Purkinje cell (primary cell): ENCODE measurements around the gene CTAGE8. TPM values are rescaled to one million over a fixed set of nuclear protein-coding genes. Genes with fewer than 3 reads are reported as not detected.

Experiments used
- polyA plus RNA-seq: library from polyadenylated mRNA; unstranded; fragments of >200 nt; fragmentation: Nextera tagmentation; gene quantifications from 2 replicates; pipeline ENCODE4 v1.2.1, GENCODE V29; 2014

CTAGE8 gene
- polyA plus RNA-seq: not detected in 2 replicates

GRCh38 chr7:144269188-144269587 is at the start of gene CTAGE8:
TSS of gene CTAGE8 (minus strand) at chr7:144269288. CDS start at chr7:144269250, 38 bp downstream.

GRCh38 chr7:144311872-144312469 is 42.9 kb upstream of the CTAGE8 start, which contains the start of gene OR2A1:
TSS of gene OR2A1 (plus strand) at chr7:144312419. CDS start at chr7:144318125, 5,706 bp downstream.

DNA sequence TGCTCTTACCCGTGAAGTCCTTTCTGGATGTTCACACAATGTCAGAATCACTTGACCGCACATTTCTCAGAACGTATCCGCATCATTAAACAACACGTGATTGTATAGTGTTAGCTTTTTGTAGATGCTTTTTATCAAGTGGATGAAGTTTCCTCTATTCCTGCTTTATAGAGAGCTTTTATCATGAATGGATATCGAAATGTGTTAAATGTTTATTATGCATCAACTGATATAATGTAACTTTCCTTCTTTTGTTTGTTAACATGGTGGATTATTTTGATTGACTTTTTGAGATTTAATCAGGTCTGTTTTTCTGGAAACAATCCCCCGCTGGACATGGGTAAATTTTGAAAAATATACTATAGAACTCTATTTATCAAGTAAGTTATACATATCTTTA is 4.4 kb downstream of the CTAGE8 start, which contains the start of gene OR2A7:
OR2A7 (minus strand) TSS at position 101 of the 400 bp plus-strand sequence. CDS start 5,164 bp downstream, outside the sequence.

DNA sequence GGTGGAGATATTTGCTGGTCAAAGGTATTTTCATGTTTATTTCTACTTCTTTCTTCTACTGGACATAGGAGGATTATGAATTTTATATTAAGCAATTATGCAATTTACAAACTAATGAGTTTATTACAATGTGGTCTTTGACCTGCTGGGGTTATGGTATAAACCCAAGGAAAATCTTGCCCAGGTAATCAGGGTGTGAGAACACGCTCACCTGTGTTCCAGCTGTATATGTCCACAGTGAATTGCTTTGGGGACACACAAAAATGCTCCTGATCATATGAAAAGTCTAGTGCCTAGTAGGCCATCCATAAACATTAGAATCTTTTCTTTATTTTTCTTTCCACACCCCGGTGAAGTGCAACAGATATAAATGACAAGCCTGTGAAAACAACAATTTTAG is 29.7 kb downstream of the CTAGE8 start, which contains the start of gene OR2A42:
OR2A42 (minus strand) TSS at position 241 of the 400 bp plus-strand sequence. CDS start 6,762 bp downstream, outside the sequence.

Other genes with a start within 250 kb of the CTAGE8 start
- gene OR2A5, start 220.3 kb downstream of the CTAGE8 start, polyA plus RNA-seq: not detected in 2 replicates
- gene OR2A25, start 199.5 kb downstream of the CTAGE8 start, polyA plus RNA-seq: not detected in 2 replicates
- not detected in 2 replicates for gene OR2A12, start 183.0 kb downstream of the CTAGE8 start, polyA plus RNA-seq
- gene OR2A2, start 159.7 kb downstream of the CTAGE8 start, polyA plus RNA-seq: not detected in 2 replicates
- not detected in 2 replicates for gene OR2A14, start 146.1 kb downstream of the CTAGE8 start, polyA plus RNA-seq
- not detected in 2 replicates for gene CTAGE4, start 85.8 kb downstream of the CTAGE8 start, polyA plus RNA-seq
- gene ARHGEF35, start 73.5 kb downstream of the CTAGE8 start, polyA plus RNA-seq: not detected in 2 replicates
- not detected in 2 replicates for gene OR2A42, start 29.7 kb downstream of the CTAGE8 start, polyA plus RNA-seq
- not detected in 2 replicates for gene OR2A7, start 4.5 kb downstream of the CTAGE8 start, polyA plus RNA-seq
- not detected in 2 replicates for gene OR2A1, start 43.1 kb upstream of the CTAGE8 start, polyA plus RNA-seq
- not detected in 2 replicates for gene ARHGEF5, start 86.1 kb upstream of the CTAGE8 start, polyA plus RNA-seq
- gene NOBOX, start 134.4 kb upstream of the CTAGE8 start, polyA plus RNA-seq: not detected in 2 replicates